HepG2 (cell line): ENCODE measurements around the gene ARL16. TPM values are rescaled to one million over a fixed set of nuclear protein-coding genes. Genes with fewer than 3 reads are reported as not detected.
A peak's percentile ranks its signal among the peaks of the same experiment; 100 is the strongest.

Experiments used
- CEBPB ChIP-seq: IDR thresholded peaks from 2 replicates; pipeline ENCODE4 v1.6.1; 2011; ENCODE audit warnings: low read depth, low read length, improper control_type of control experiment, borderline replicate concordance
- ELF3 ChIP-seq: IDR thresholded peaks from 2 replicates; pipeline ENCODE4 v1.6.1; 2016; ENCODE audit warnings: missing genetic modification reagents, missing compliant biosample characterization
- GTF3A ChIP-seq: sonication (generic); formaldehyde crosslinking; conservative IDR thresholded peaks from 2 replicates; pipeline ENCODE4 v1.4.0; 2020; ENCODE audit warnings: mild to moderate bottlenecking, missing genetic modification reagents
- HOXA5 ChIP-seq: sonication (generic); formaldehyde crosslinking; IDR thresholded peaks from 2 replicates; pipeline ENCODE4 v1.4.0; 2020; ENCODE audit warnings: missing genetic modification reagents
- KDM5A ChIP-seq: fragments of 200-600 bp; sonication (generic); IDR thresholded peaks from 2 replicates; pipeline ENCODE4 v1.7.0; 2018; ENCODE audit warnings: antibody characterized with exemption, mild to moderate bottlenecking, low read length, borderline replicate concordance
- POGZ ChIP-seq: sonication (generic); formaldehyde crosslinking; IDR thresholded peaks from 2 replicates; pipeline ENCODE4 v1.4.0; 2020; ENCODE audit warnings: mild to moderate bottlenecking, missing genetic modification reagents
- POLR2AphosphoS2 ChIP-seq: IDR thresholded peaks from 2 replicates; pipeline ENCODE4 v1.6.1; 2011; ENCODE audit warnings: low read depth, low read length, improper control_type of control experiment
- SSRP1 ChIP-seq: IDR thresholded peaks from 2 replicates; pipeline ENCODE4 v1.6.1; 2016; ENCODE audit warnings: control low read depth
- U2AF1 ChIP-seq: fragments of 200-400 bp; formaldehyde crosslinking; optimal IDR thresholded peaks from 2 replicates; pipeline ENCODE3; 2017; ENCODE audit warnings: mild to moderate bottlenecking, low read depth, low read length
- U2AF2 ChIP-seq: fragments of 200-400 bp; formaldehyde crosslinking; IDR thresholded peaks from 2 replicates; pipeline ENCODE4 v1.6.1; 2017; ENCODE audit warnings: low read depth, mild to moderate bottlenecking, low read length
- YY1 ChIP-seq: IDR thresholded peaks from 2 replicates; pipeline ENCODE4 v1.6.1; 2011; ENCODE audit warnings: low read length, low read depth, moderate library complexity, mild to moderate bottlenecking; ENCODE audit not compliant: insufficient read depth, insufficient replicate concordance
- ZBTB20 ChIP-seq: sonication (generic); formaldehyde crosslinking; IDR thresholded peaks from 2 replicates; pipeline ENCODE4 v1.8.1; 2023; ENCODE audit warnings: missing genetic modification reagents, low read depth, mild to moderate bottlenecking, borderline replicate concordance
- ZFP62 ChIP-seq: sonication (generic); formaldehyde crosslinking; IDR thresholded peaks from 2 replicates; pipeline ENCODE4 v1.4.0; 2020; ENCODE audit warnings: missing genetic modification reagents
- ZKSCAN1 ChIP-seq: fragments of 150-350 bp; IDR thresholded peaks from 2 replicates; pipeline ENCODE4 v1.6.1; 2014; ENCODE audit warnings: low read length
- ZNF3 ChIP-seq: IDR thresholded peaks from 2 replicates; pipeline ENCODE4 v1.7.0; 2017; ENCODE audit warnings: inconsistent platforms
- ZNF333 ChIP-seq: sonication (generic); formaldehyde crosslinking; IDR thresholded peaks from 2 replicates; pipeline ENCODE4 v1.4.0; 2020; ENCODE audit warnings: mild to moderate bottlenecking, missing genetic modification reagents, borderline replicate concordance
- ZNF451 ChIP-seq: sonication (generic); formaldehyde crosslinking; IDR thresholded peaks from 2 replicates; pipeline ENCODE4 v1.5.0; 2020; ENCODE audit warnings: mild to moderate bottlenecking, missing genetic modification reagents
- ZNF547 ChIP-seq: sonication (generic); formaldehyde crosslinking; IDR thresholded peaks from 2 replicates; pipeline ENCODE4 v1.5.1; 2020; ENCODE audit warnings: mild to moderate bottlenecking, missing genetic modification reagents
- ZNF552 ChIP-seq: sonication (generic); formaldehyde crosslinking; IDR thresholded peaks from 2 replicates; pipeline ENCODE4 v1.9.0; 2022; ENCODE audit warnings: missing genetic modification reagents, mild to moderate bottlenecking, borderline replicate concordance
- ZSCAN9 ChIP-seq: IDR thresholded peaks from 2 replicates; pipeline ENCODE4 v1.6.1; 2016; ENCODE audit warnings: borderline replicate concordance
- polyA plus RNA-seq, 8 experiments: library from polyadenylated mRNA; depleted of rRNA in 3 of 8; stranded (reverse) in 7 of 8; unstranded in 1 of 8; fragments of >200 nt; fragmentation: Illumina TruSeq in 4 of 8; extraction: Trizol in 4 of 8; gene quantifications; 2 replicates each; pipeline versions ENCODE4 v1.2.1 to v1.2.3, GENCODE V29; 2011 to 2016; ENCODE audit warnings: low read depth in 4 of 8, missing spikeins in 1 of 8, mixed read lengths in 1 of 8; ENCODE audit not compliant: insufficient read depth in 1 of 8
- total RNA-seq, 5 experiments: library from RNA; depleted of rRNA; stranded (reverse); fragments of >200 nt; fragmentation: Illumina TruSeq; extraction: Trizol; gene quantifications; 2 replicates each; pipeline ENCODE4 v1.2.3, GENCODE V29; 2016; ENCODE audit warnings: low read depth in 1 of 5
- TF ChIP-seq, protein P1 (sequence below): sonication (generic); formaldehyde crosslinking; IDR thresholded peaks from 2 replicates; pipeline ENCODE4 v1.9.0; 2022; ENCODE audit warnings: low read depth, missing genetic modification reagents
- TF ChIP-seq, protein P2 (sequence below): sonication (generic); formaldehyde crosslinking; IDR thresholded peaks from 2 replicates; pipeline ENCODE4 v1.8.0; 2023; ENCODE audit warnings: mild to moderate bottlenecking, missing genetic modification reagents
- TF ChIP-seq, protein P3 (sequence below): sonication (generic); formaldehyde crosslinking; IDR thresholded peaks from 2 replicates; pipeline ENCODE4 v1.8.1; 2022; ENCODE audit warnings: low read depth, mild to moderate bottlenecking, missing genetic modification reagents
- TF ChIP-seq, protein P4 (sequence below): sonication (generic); formaldehyde crosslinking; IDR thresholded peaks from 2 replicates; pipeline ENCODE4 v1.5.1; 2020; ENCODE audit warnings: missing genetic modification reagents, mild to moderate bottlenecking, borderline replicate concordance

ARL16 gene
- total and polyA plus RNA-seq, 2 of the 13 experiments (the other 11 are each of a cell fraction or from before 2014, with no cell fraction given) = 20.8 to 30.8 TPM

DNA sequence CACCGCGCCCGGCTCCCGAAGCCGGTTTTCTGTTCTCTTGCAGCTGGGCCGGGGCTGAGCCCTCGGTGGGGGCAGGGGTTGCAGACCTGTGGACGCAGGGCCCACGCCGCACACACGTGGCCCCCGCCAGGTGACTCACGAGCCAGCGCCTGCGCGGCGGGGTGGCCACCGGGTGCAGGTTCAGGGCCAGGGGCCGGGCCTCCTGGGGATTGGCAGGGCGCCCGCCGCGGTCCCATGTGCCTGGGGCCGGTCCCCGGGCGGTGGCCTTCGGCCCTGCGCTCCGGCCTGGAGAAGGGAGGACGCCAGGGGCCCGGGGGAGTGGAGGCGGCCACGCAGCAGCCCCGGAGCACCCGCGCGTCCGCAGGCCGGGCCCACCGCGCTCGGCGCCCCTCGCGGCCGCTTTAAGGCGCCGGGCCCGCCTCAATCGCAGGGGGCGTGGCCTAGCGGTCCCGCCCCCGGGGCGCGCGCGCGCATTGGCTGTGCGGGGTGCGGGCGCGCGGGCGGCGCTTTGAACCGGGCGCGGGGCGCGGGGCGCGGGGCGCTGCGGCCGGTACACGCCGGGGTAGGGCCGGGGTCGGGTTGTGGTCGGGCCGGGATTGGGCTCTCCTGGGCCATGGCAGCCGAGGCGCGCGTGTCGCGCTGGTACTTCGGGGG is 28.3 kb upstream of the ARL16 start, which contains the start of gene SLC25A10 (continued):
- TF ChIP-seq ZNF3 (CRISPR knock-in tag) (peak; percentile 70; the same call in 1 of the 2 replicates), ZNF552 (CRISPR knock-in tag) (peak; percentile 98), ZKSCAN1 (no peak), POLR2AphosphoS2 (no peak; the same call in 1 of the 2 replicates), ZFP62 (CRISPR knock-in tag) (no peak), U2AF2 (no peak), HOXA5 (peak; percentile 99), CEBPB (no peak; the same call in 1 of the 2 replicates), U2AF1 (no peak), ZNF547 (CRISPR knock-in tag) (peak; percentile 99), GTF3A (no peak), POGZ (CRISPR knock-in tag) (peak; percentile 66; the same call in 1 of the 2 replicates), ZBTB20 (CRISPR knock-in tag) (peak; percentile 95), SSRP1 (CRISPR knock-in tag) (no peak), ZSCAN9 (CRISPR knock-in tag) (peak; percentile 98), ELF3 (CRISPR knock-in tag) (peak; percentile 95), KDM5A (no peak; the same call in none of the 2 replicates), ZNF451 (CRISPR knock-in tag) (peak; percentile 98), ZNF333 (CRISPR knock-in tag) (peak; percentile 98), YY1 (peak; percentile 77)
- TF ChIP-seq, protein P1, sequence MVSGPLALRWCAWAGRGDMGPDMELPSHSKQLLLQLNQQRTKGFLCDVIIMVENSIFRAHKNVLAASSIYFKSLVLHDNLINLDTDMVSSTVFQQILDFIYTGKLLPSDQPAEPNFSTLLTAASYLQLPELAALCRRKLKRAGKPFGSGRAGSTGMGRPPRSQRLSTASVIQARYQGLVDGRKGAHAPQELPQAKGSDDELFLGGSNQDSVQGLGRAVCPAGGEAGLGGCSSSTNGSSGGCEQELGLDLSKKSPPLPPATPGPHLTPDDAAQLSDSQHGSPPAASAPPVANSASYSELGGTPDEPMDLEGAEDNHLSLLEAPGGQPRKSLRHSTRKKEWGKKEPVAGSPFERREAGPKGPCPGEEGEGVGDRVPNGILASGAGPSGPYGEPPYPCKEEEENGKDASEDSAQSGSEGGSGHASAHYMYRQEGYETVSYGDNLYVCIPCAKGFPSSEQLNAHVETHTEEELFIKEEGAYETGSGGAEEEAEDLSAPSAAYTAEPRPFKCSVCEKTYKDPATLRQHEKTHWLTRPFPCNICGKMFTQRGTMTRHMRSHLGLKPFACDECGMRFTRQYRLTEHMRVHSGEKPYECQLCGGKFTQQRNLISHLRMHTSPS = no peak
- TF ChIP-seq, protein P2, sequence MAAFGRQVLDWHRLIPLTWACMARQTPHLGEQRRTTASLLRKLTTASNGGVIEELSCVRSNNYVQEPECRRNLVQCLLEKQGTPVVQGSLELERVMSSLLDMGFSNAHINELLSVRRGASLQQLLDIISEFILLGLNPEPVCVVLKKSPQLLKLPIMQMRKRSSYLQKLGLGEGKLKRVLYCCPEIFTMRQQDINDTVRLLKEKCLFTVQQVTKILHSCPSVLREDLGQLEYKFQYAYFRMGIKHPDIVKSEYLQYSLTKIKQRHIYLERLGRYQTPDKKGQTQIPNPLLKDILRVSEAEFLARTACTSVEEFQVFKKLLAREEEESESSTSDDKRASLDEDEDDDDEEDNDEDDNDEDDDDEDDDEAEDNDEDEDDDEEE (CRISPR knock-in tag) = peak; percentile 34; the same call in 1 of the 2 replicates
- TF ChIP-seq, protein P3, sequence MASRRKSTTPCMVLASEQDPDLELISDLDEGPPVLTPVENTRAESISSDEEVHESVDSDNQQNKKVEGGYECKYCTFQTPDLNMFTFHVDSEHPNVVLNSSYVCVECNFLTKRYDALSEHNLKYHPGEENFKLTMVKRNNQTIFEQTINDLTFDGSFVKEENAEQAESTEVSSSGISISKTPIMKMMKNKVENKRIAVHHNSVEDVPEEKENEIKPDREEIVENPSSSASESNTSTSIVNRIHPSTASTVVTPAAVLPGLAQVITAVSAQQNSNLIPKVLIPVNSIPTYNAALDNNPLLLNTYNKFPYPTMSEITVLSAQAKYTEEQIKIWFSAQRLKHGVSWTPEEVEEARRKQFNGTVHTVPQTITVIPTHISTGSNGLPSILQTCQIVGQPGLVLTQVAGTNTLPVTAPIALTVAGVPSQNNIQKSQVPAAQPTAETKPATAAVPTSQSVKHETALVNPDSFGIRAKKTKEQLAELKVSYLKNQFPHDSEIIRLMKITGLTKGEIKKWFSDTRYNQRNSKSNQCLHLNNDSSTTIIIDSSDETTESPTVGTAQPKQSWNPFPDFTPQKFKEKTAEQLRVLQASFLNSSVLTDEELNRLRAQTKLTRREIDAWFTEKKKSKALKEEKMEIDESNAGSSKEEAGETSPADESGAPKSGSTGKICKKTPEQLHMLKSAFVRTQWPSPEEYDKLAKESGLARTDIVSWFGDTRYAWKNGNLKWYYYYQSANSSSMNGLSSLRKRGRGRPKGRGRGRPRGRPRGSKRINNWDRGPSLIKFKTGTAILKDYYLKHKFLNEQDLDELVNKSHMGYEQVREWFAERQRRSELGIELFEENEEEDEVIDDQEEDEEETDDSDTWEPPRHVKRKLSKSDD = peak; percentile 90
- TF ChIP-seq, protein P4, sequence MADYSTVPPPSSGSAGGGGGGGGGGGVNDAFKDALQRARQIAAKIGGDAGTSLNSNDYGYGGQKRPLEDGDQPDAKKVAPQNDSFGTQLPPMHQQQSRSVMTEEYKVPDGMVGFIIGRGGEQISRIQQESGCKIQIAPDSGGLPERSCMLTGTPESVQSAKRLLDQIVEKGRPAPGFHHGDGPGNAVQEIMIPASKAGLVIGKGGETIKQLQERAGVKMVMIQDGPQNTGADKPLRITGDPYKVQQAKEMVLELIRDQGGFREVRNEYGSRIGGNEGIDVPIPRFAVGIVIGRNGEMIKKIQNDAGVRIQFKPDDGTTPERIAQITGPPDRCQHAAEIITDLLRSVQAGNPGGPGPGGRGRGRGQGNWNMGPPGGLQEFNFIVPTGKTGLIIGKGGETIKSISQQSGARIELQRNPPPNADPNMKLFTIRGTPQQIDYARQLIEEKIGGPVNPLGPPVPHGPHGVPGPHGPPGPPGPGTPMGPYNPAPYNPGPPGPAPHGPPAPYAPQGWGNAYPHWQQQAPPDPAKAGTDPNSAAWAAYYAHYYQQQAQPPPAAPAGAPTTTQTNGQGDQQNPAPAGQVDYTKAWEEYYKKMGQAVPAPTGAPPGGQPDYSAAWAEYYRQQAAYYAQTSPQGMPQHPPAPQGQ (CRISPR knock-in tag) = no peak
